ENCODE data around the gene ADGRD1. TPM values are rescaled to one million over a fixed set of nuclear protein-coding genes. Genes with fewer than 3 reads are reported as not detected.
A peak's percentile ranks its signal among the peaks of the same experiment; 100 is the strongest.

Gene ADGRD1
- total and polyA plus RNA-seq, 8 donors: 25.6 to 167 (median 33.4) TPM

GRCh38 chr12:130965668-130966067 lies 12.0 kb downstream of the ADGRD1 start:
- no peak for TF ChIP-seq CTCF (IDR thresholded peaks at IDR 0.05)
- H3K27ac ChIP-seq: peak overlapping the region in 1 of 2 donors; percentile 33
- H3K4me1 ChIP-seq: peaks cover 0 to 23% of the 10 kb centered on the region in 2 donors
- intact Hi-C loops (cut with DNase I): no loop called here
- no peaks in the 10 kb centered on the region for H3K36me3 ChIP-seq
- ATAC-seq (peak; percentile 15), DNase-seq (no peak)
- H3K4me3 ChIP-seq: no peak overlapping the region
- no peaks in the 10 kb centered on the region for H3K27me3 ChIP-seq
- no peaks in the 10 kb centered on the region for H3K9me3 ChIP-seq

- Histone ChIP-seq H3K9me3 (no peaks in the 10 kb centered on the region), H3K4me1 (peaks cover 0 to 23% of the 10 kb centered on the region in 2 donors), H3K27me3 (no peaks in the 10 kb centered on the region), H3K4me3 (no peak overlapping the region), H3K36me3 (no peaks in the 10 kb centered on the region), H3K27ac (peak overlapping the region in 1 of 2 donors; percentile 33)
- TF ChIP-seq CTCF (IDR thresholded peaks at IDR 0.05): no peak
- DNase-seq: no peak
- ATAC-seq: no peak
- intact Hi-C loops (cut with DNase I): no loop called here
Observed at GRCh38 chr12:130966443-130967030, 12.8 kb downstream of the ADGRD1 start.

- intact Hi-C loops (cut with DNase I): no loop called here
- Histone ChIP-seq H3K36me3 (peaks cover 0 to under 1% of the 10 kb centered on the region in 2 donors), H3K4me3 (no peak overlapping the region), H3K4me1 (peaks cover 0 to 23% of the 10 kb centered on the region in 2 donors), H3K27ac (no peak overlapping the region), H3K27me3 (no peaks in the 10 kb centered on the region), H3K9me3 (no peaks in the 10 kb centered on the region)
- DNase-seq (no peak), ATAC-seq (no peak)
- no peak for TF ChIP-seq CTCF (IDR thresholded peaks at IDR 0.05)
Observed at GRCh38 chr12:130967636-130968035, 13.9 kb downstream of the ADGRD1 start.

GRCh38 chr12:130968611-130969010 lies 14.9 kb downstream of the ADGRD1 start:
- DNase-seq (no peak), ATAC-seq (no peak)
- Histone ChIP-seq H3K27ac (no peak overlapping the region), H3K27me3 (no peaks in the 10 kb centered on the region), H3K4me3 (no peak overlapping the region), H3K36me3 (peaks cover 0 to 10% of the 10 kb centered on the region in 2 donors), H3K9me3 (no peaks in the 10 kb centered on the region), H3K4me1 (peaks cover 0 to 23% of the 10 kb centered on the region in 2 donors)
- no peak for TF ChIP-seq CTCF (IDR thresholded peaks at IDR 0.05)
- intact Hi-C loops (cut with DNase I): no loop called here

GRCh38 chr12:130969223-130969622 lies 15.5 kb downstream of the ADGRD1 start:
- Histone ChIP-seq H3K36me3 (peaks cover 0 to 14% of the 10 kb centered on the region in 2 donors), H3K27me3 (no peaks in the 10 kb centered on the region), H3K9me3 (no peaks in the 10 kb centered on the region), H3K4me3 (no peak overlapping the region), H3K4me1 (peaks cover 0 to 23% of the 10 kb centered on the region in 2 donors), H3K27ac (no peak overlapping the region)
- DNase-seq: no peak
- ATAC-seq: no peak
- intact Hi-C loops (cut with DNase I): no loop called here
- no peak for TF ChIP-seq CTCF (IDR thresholded peaks at IDR 0.05)

Data from left lung (tissue), 10 donors.